ENCODE data around the gene ARHGAP6. TPM values are rescaled to one million over a fixed set of nuclear protein-coding genes. Genes with fewer than 3 reads are reported as not detected.

ARHGAP6 gene
- total RNA-seq, 1 donor from 2014 or later = 33.6 TPM

DNA sequence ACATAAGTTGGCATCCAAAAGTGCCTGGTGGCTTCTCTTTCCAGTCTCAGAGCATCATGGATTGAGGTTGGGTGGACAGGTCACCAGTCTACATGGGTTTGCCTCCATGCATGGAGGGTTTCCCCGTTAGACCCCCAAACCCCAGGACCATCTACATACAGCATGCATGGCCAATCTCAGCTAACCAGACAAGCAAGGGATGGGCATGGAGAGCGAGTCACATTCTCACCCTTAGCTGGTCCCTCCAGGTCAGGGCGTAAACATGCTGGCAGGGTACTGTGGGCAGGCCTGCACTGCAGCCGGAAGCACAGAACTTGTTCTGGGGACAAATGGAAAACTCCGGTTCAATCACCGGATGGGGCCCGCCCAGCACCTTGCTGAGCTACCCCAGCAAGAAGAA lies 517.3 kb downstream of the ARHGAP6 start:
- intact Hi-C loops (cut with DNase I) = no loop called here
- no peaks in the 10 kb centered on the region for H3K27me3 ChIP-seq
- TF ChIP-seq, protein P1, sequence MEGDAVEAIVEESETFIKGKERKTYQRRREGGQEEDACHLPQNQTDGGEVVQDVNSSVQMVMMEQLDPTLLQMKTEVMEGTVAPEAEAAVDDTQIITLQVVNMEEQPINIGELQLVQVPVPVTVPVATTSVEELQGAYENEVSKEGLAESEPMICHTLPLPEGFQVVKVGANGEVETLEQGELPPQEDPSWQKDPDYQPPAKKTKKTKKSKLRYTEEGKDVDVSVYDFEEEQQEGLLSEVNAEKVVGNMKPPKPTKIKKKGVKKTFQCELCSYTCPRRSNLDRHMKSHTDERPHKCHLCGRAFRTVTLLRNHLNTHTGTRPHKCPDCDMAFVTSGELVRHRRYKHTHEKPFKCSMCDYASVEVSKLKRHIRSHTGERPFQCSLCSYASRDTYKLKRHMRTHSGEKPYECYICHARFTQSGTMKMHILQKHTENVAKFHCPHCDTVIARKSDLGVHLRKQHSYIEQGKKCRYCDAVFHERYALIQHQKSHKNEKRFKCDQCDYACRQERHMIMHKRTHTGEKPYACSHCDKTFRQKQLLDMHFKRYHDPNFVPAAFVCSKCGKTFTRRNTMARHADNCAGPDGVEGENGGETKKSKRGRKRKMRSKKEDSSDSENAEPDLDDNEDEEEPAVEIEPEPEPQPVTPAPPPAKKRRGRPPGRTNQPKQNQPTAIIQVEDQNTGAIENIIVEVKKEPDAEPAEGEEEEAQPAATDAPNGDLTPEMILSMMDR (IDR thresholded peaks at IDR 0.05) = no peak

DNA sequence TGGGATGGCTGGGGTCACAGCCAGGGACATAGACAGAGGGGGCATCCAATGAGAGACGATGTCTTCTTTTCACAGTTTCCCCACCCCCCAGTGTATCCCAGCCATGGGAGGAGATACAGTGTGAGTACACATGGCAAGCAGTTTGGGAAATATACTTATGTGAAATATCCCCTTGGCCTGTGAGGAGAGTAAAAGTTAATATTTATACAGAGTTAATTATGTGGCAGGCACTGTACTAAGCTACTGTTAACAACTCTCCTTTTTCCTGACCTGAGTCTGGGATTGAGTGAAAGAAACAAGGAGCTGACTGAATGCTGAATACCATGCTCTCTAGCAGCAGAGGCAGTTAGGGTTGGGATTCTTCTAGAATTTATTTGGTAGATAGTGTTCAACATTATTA lies 519.3 kb downstream of the ARHGAP6 start:
- DNase-seq (ENCODE audit: low spot score in 2 of 2) = no peak
- Histone ChIP-seq H3K27ac (no peak overlapping the region), H3K36me3 (no peaks in the 10 kb centered on the region), H3K4me1 (no peaks in the 10 kb centered on the region), H3K4me3 (no peak overlapping the region), H3K27me3 (no peaks in the 10 kb centered on the region), H3K9me3 (no peaks in the 10 kb centered on the region)
- TF ChIP-seq, protein P1 (IDR thresholded peaks at IDR 0.05) = no peak
- intact Hi-C loops (cut with DNase I) = no loop called here

More for the DNA sequence above, 517.3 kb downstream of the ARHGAP6 start:
- DNase-seq (ENCODE audit: low spot score in 2 of 2) = no peak
- Histone ChIP-seq H3K4me1 (no peaks in the 10 kb centered on the region), H3K27ac (no peak overlapping the region), H3K36me3 (no peaks in the 10 kb centered on the region), H3K4me3 (no peak overlapping the region), H3K9me3 (no peaks in the 10 kb centered on the region)

DNA sequence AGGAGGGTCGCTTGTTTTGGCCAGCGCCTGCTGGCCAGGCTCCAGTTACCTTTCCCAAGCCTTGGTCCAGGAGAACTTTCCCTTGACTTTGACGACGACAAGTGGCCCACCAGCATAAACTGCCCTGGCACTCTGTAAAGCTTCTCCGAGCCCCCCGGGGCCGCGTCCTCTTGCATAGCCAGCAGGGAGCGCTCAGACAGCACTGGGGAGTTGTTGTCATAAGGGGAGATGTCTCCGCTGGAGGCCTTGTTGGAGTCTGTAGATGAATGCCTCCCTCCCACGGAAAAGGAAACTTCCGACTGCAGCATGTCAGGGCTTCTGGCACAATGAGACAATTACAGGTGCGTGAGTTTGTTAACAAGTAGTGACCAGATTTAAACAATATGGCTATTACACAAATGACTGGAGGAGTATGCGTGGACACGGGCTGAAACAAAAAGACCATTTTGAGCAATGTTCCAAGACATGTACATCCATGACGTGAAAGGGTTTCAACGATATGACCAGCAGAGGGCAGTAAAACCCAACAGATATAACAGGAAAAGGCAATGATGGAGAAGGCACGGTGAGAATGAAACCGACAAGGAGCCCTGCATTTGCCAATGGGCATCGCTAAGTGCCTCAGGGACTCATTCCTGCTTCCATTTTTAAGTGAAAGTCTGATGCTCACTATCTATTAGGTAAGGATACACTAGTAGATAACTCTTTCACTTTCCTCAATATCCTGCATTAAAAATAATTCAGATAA lies 521.6 kb downstream of the ARHGAP6 start:
- no peaks in the 10 kb centered on the region for H3K27me3 ChIP-seq
- DNase-seq (ENCODE audit: low spot score in 2 of 2) = peak in 1 of 2 donors; percentile 76
- no peak overlapping the region for H3K4me3 ChIP-seq
- TF ChIP-seq, protein P1 (IDR thresholded peaks at IDR 0.05) = peak; percentile 51 to 66 (median 59)
- H3K27ac ChIP-seq = no peak overlapping the region
- no peaks in the 10 kb centered on the region for H3K36me3 ChIP-seq
- H3K4me1 ChIP-seq = no peaks in the 10 kb centered on the region
- H3K9me3 ChIP-seq = no peaks in the 10 kb centered on the region
- intact Hi-C loops (cut with DNase I) = loop anchor here (1.0 to 5.0 kb wide), 4 partner anchors 238 to 626 kb away; no protein-coding TSS in a partner anchor

DNA sequence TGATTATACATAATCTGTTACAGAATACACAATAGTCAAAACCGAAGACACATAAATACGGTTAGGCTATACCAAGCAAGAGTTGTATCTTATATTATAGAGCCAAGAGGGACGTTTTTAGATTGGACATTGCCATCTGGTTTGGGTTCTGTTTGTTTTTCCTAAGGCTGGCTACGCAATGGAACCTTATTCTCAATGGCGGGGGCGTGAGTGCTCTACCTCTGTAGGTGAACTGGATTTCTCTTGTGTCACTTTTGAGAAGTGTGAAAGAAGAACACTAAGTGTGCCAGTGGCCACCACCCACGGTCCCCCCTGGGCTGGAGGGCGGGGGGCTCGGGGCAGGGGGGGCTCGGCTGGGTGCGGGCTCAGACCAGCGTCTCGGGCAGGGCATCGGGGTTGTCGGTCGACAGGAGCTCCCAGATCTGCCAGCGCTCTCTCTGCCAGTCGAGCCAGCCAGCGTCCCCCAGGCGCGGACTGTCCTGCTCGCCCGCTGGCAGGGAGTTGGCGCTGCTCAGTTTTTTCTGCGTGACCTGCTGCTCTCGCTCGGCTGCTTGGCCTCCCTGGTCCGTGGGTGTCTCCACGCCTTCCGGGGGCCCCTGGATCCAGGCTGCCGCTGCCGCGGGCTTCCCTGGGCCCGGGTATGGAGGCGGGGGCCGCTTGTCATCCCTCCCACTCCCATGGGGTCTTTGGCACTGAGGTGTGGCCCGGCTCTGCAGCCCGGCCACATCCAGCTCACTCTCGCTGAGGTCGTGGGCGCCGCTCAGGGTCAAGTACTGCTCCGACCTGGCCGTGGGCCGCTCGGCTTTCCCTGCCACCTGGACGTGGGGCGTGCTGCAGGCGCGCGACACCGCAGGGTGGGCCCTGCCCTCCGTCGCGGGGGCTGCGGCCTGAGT lies 527.0 kb downstream of the ARHGAP6 start:
- no peak for DNase-seq (ENCODE audit: low spot score in 2 of 2)
- Histone ChIP-seq H3K4me3 (no peak overlapping the region), H3K9me3 (no peaks in the 10 kb centered on the region), H3K4me1 (no peaks in the 10 kb centered on the region), H3K27me3 (no peaks in the 10 kb centered on the region), H3K36me3 (no peaks in the 10 kb centered on the region), H3K27ac (no peak overlapping the region)
- intact Hi-C loops (cut with DNase I) = no loop called here
- TF ChIP-seq, protein P1 (IDR thresholded peaks at IDR 0.05) = no peak

DNA sequence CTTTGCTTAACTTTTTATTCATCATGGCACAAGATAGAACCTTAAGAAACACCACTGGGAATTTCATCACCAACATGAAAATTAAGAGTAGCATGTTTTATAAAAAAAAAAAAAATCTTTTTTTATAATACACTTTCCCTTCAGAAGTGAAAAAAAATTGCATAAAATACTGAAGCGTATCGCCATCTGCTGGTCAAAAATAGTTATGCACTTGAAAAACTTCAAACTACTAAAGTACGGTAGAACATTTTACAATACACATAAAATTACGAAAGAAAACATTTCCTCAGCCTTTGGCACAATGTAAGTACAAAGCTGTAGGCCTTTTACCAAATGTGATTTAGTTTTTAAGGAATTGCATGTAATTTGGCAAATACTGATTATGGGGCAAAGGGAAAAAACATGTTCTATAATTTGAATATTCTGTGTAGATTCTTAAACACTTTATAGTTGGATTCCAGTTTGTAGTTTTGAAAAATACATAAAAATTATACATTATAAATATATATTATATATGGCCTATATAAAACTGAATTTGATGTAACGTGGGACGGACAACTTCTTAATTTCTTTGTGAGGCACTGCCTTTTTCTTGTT lies 528.1 kb downstream of the ARHGAP6 start:
- TF ChIP-seq, protein P1 (IDR thresholded peaks at IDR 0.05) = peak; percentile 25 to 73 (median 67)
- DNase-seq (ENCODE audit: low spot score in 2 of 2) = no peak
- no peaks in the 10 kb centered on the region for H3K36me3 ChIP-seq
- no peaks in the 10 kb centered on the region for H3K9me3 ChIP-seq
- intact Hi-C loops (cut with DNase I) = loop anchor here (1.0 kb wide), 1 partner anchor 948 kb away; no protein-coding TSS in a partner anchor
- no peaks in the 10 kb centered on the region for H3K4me1 ChIP-seq
- H3K27ac ChIP-seq = no peak overlapping the region
- H3K4me3 ChIP-seq = no peak overlapping the region
- H3K27me3 ChIP-seq = no peaks in the 10 kb centered on the region

Data from ascending aorta (tissue), 2 donors.